GM19239 (cell line): ENCODE measurements around the gene CLTB.
A peak's percentile ranks its signal among the peaks of the same experiment; 100 is the strongest.
"Not testable (repeated sequence)": the region's sequence is repeated elsewhere in the genome, so short reads cannot be mapped to it uniquely, and the experiment has no call there.

ENCODE experiments used
- DNase-seq: peaks from one replicate; pipeline ENCODE4 v3.0.0; 2011; ENCODE audit warnings: low spot score; ENCODE audit not compliant: insufficient read length
- FAIRE-seq: peaks from 2 replicates; lab custom pipeline; 2011; peaks lifted over from hg19 to GRCh38; lab: Jason Lieb, UNC

CLTB gene

GRCh38 chr5:176415952-176416924 is at the start of gene CLTB:
Gene CLTB, minus strand, starts transcription at chr5:176416539. Its CDS starts 176 bp downstream, at chr5:176416363.
- peak; percentile 89 for DNase-seq
- FAIRE-seq, result peak; percentile 57

- FAIRE-seq (no peak), DNase-seq (no peak)
Measured at GRCh38 chr5:176463113-176463764, 46.9 kb upstream of the CLTB start.

GRCh38 chr5:176461349-176461748 is 45.0 kb upstream of the CLTB start:
- FAIRE-seq (no peak), DNase-seq (no peak)

GRCh38 chr5:176458904-176459561 is 42.7 kb upstream of the CLTB start:
- DNase-seq (no peak), FAIRE-seq (no peak)

- DNase-seq (no peak), FAIRE-seq (no peak)
Measured at GRCh38 chr5:176454724-176455394, 38.5 kb upstream of the CLTB start.

GRCh38 chr5:176450077-176450476 is 33.7 kb upstream of the CLTB start:
- DNase-seq (no peak), FAIRE-seq (no peak)

GRCh38 chr5:176447978-176448608 is 31.8 kb upstream of the CLTB start, which contains the start of gene FAF2:
Gene FAF2, plus strand, starts transcription at chr5:176448385. Its CDS starts 23 bp downstream, at chr5:176448408.
- FAIRE-seq, result peak; percentile 90
- peak; percentile 94 for DNase-seq

GRCh38 chr5:176447591-176447977 is 31.2 kb upstream of the CLTB start:
- FAIRE-seq (no peak), DNase-seq (no peak)

GRCh38 chr5:176446884-176447590 is 30.7 kb upstream of the CLTB start:
- no peak for FAIRE-seq
- DNase-seq, result no peak

GRCh38 chr5:176446028-176446665 is 29.8 kb upstream of the CLTB start:
- no peak for FAIRE-seq
- DNase-seq, result no peak

- FAIRE-seq (no peak), DNase-seq (no peak)
Measured at GRCh38 chr5:176444742-176445141, 28.4 kb upstream of the CLTB start.

GRCh38 chr5:176442911-176443310 is 26.6 kb upstream of the CLTB start:
- DNase-seq, FAIRE-seq: not testable (repeated sequence)

GRCh38 chr5:176441921-176442323 is 25.6 kb upstream of the CLTB start:
- no peak for DNase-seq
- no peak for FAIRE-seq

- FAIRE-seq (no peak), DNase-seq (no peak)
Measured at GRCh38 chr5:176440927-176441706, 24.8 kb upstream of the CLTB start.

- DNase-seq, result no peak
- no peak for FAIRE-seq
Measured at GRCh38 chr5:176438959-176439757, 22.8 kb upstream of the CLTB start.

- no peak for DNase-seq
Measured at GRCh38 chr5:176436656-176437055, 20.3 kb upstream of the CLTB start.

GRCh38 chr5:176432707-176433106 is 16.4 kb upstream of the CLTB start:
- FAIRE-seq, result no peak

More at GRCh38 chr5:176436656-176437055, 20.3 kb upstream of the CLTB start:
- FAIRE-seq, result peak; percentile 14

More at GRCh38 chr5:176432707-176433106, 16.4 kb upstream of the CLTB start:
- DNase-seq, result no peak
